ENCODE results near the gene UBAC1. TPM values are rescaled to one million over a fixed set of nuclear protein-coding genes. Genes with fewer than 3 reads are reported as not detected.

Gene UBAC1
- total RNA-seq, 1 experiment from 2014 or later: 54.8 TPM

GRCh38 chr9:135983208-135984071 is 22.3 kb upstream of the UBAC1 start:
- no peak overlapping the region for H3K9ac ChIP-seq (ENCODE audit: low read length)
- H3K27ac ChIP-seq (ENCODE audit: low read depth, low read length): no peak overlapping the region
- no peaks in the 10 kb centered on the region for H3K27me3 ChIP-seq (ENCODE audit: insufficient read depth, low read length)
- H3K4me2 ChIP-seq (ENCODE audit: low read length): no peak overlapping the region
- no peaks in the 10 kb centered on the region for H3K4me1 ChIP-seq (ENCODE audit: control insufficient read depth in 1 of 2, insufficient read depth in 2 of 2, low read length in 2 of 2)
- no peaks in the 10 kb centered on the region for H3K9me3 ChIP-seq (ENCODE audit: control insufficient read depth in 1 of 2, insufficient read depth in 1 of 2, low read depth in 1 of 2, low read length in 2 of 2)
- ChIA-PET CTCF (no interaction called here), POLR2A (no interaction called here), RAD21 (ENCODE audit: low non-redundant PET in 1 of 2, low total read pairs in 2 of 2, uncharacterized antibody in 2 of 2, unreplicated experiment in 2 of 2) (no interaction called here)
- no peaks in the 10 kb centered on the region for H3K79me2 ChIP-seq (ENCODE audit: insufficient read depth, low read length)
- intact Hi-C loops (cut with micrococcal nuclease): no loop called here
- H2AFZ ChIP-seq (ENCODE audit: low read depth, low read length, poor library complexity, severe bottlenecking): no peak overlapping the region
- ATAC-seq (no peak), DNase-seq (ENCODE audit: low read depth, low spot score) (no peak)
- H3K9me2 ChIP-seq (ENCODE audit: insufficient read depth): no peaks in the 10 kb centered on the region
- H4K20me1 ChIP-seq (ENCODE audit: insufficient read depth): no peaks in the 10 kb centered on the region
- no peak for TF ChIP-seq CEBPB (IDR thresholded peaks at IDR 0.05; ENCODE audit: low read depth)
- no peak for TF ChIP-seq SP1 (IDR thresholded peaks at IDR 0.05; ENCODE audit: low read depth)
- no peak for TF ChIP-seq YY1 (IDR thresholded peaks at IDR 0.05; ENCODE audit: extremely low read depth, insufficient replicate concordance, low read depth, low read length)
- no peak for TF ChIP-seq MAX (IDR thresholded peaks at IDR 0.05)
- no peak for TF ChIP-seq CBX3 (IDR thresholded peaks at IDR 0.05; ENCODE audit: low read depth)
- no peak for TF ChIP-seq ZFX (IDR thresholded peaks at IDR 0.05)
- no peak for TF ChIP-seq SIN3A (IDR thresholded peaks at IDR 0.05; ENCODE audit: low read depth)
- TF ChIP-seq FOSL1 (IDR thresholded peaks at IDR 0.05; ENCODE audit: low read depth): no peak
- TF ChIP-seq EZH2phosphoT487 (IDR thresholded peaks at IDR 0.05; ENCODE audit: borderline replicate concordance): no peak
- no peak for TF ChIP-seq CTCF (IDR thresholded peaks at IDR 0.05 in 2 of 3, conservative IDR thresholded peaks at IDR 0.05 in 1 of 3; ENCODE audit: borderline replicate concordance in 1 of 3, insufficient read depth in 1 of 3, low read depth in 2 of 3, low read length in 2 of 3)
- no peak for TF ChIP-seq JUND (IDR thresholded peaks at IDR 0.05)
- TF ChIP-seq EZH2 (IDR thresholded peaks at IDR 0.05): no peak
- no peak for TF ChIP-seq ATF3 (IDR thresholded peaks at IDR 0.05)
- TF ChIP-seq RAD21 (IDR thresholded peaks at IDR 0.05; ENCODE audit: low read depth): no peak
- no peak for TF ChIP-seq TCF7L2 (IDR thresholded peaks at IDR 0.05; ENCODE audit: borderline replicate concordance, extremely low read depth, insufficient read depth, insufficient read length)
- TF ChIP-seq ELF1 (IDR thresholded peaks at IDR 0.05; ENCODE audit: borderline replicate concordance, low read depth): no peak
- no peak for TF ChIP-seq SRF (IDR thresholded peaks at IDR 0.05; ENCODE audit: low read depth)
- TF ChIP-seq REST (IDR thresholded peaks at IDR 0.05; ENCODE audit: low read depth): no peak
- TF ChIP-seq POLR2A (IDR thresholded peaks at IDR 0.05; ENCODE audit: borderline replicate concordance, extremely low read depth, insufficient read depth, insufficient read length): no peak
- no TSS peak for BruUV-seq (replicated peaks)
- no peak overlapping the region for H3K4me3 ChIP-seq (replicated peaks in 1 of 2; ENCODE audit: low read depth in 1 of 2, low read length in 2 of 2)
- H3K36me3 ChIP-seq (ENCODE audit: control insufficient read depth in 1 of 2, insufficient read depth in 2 of 2, low read length in 2 of 2): no peaks in the 10 kb centered on the region
